Kasumi-1 (cell line): ENCODE data around the gene AKAP12.

Experiments used
- DNase-seq, 2 experiments: peaks; one replicate each; lab custom pipeline; 2025; lab: John Stamatoyannopoulos, UW

Gene AKAP12

GRCh38 chr6:151239603-151240035, at the start of gene AKAP12:
TSS of gene AKAP12 (plus strand) at chr6:151239967. CDS start at chr6:151240563, 596 bp downstream.
- DNase-seq: no peak

GRCh38 chr6:151191527-151191926, 48.2 kb upstream of the AKAP12 start:
- no peak for DNase-seq

- no peak for DNase-seq
Measured at GRCh38 chr6:151196555-151196954, 43.2 kb upstream of the AKAP12 start.

- DNase-seq: no peak
Measured at GRCh38 chr6:151197556-151197955, 42.2 kb upstream of the AKAP12 start.

GRCh38 chr6:151199991-151200390, 39.8 kb upstream of the AKAP12 start:
- DNase-seq: no peak

- DNase-seq: no peak
Measured at GRCh38 chr6:151205721-151206600, 33.8 kb upstream of the AKAP12 start.

GRCh38 chr6:151207674-151208073, 32.1 kb upstream of the AKAP12 start:
- DNase-seq: no peak

GRCh38 chr6:151209071-151209831, 30.5 kb upstream of the AKAP12 start:
- DNase-seq: no peak

- no peak for DNase-seq
Measured at GRCh38 chr6:151211075-151211474, 28.7 kb upstream of the AKAP12 start.

- DNase-seq: no peak
Measured at GRCh38 chr6:151213352-151213751, 26.4 kb upstream of the AKAP12 start.

- no peak for DNase-seq
Measured at GRCh38 chr6:151215999-151216398, 23.8 kb upstream of the AKAP12 start.

GRCh38 chr6:151216804-151217203, 23.0 kb upstream of the AKAP12 start:
- no peak for DNase-seq

GRCh38 chr6:151219192-151219591, 20.6 kb upstream of the AKAP12 start:
- DNase-seq: no peak

- no peak for DNase-seq
Measured at GRCh38 chr6:151224076-151224475, 15.7 kb upstream of the AKAP12 start.

GRCh38 chr6:151225919-151226318, 13.8 kb upstream of the AKAP12 start:
- DNase-seq: no peak

GRCh38 chr6:151228788-151229400, 10.9 kb upstream of the AKAP12 start:
- DNase-seq: no peak

- DNase-seq: no peak
Measured at GRCh38 chr6:151229401-151230276, 10.1 kb upstream of the AKAP12 start.

- DNase-seq: no peak
Measured at GRCh38 chr6:151230277-151230577, 9.5 kb upstream of the AKAP12 start.

- no peak for DNase-seq
Measured at GRCh38 chr6:151232899-151233298, 6.9 kb upstream of the AKAP12 start.

- DNase-seq: no peak
Measured at GRCh38 chr6:151233731-151234130, 6.0 kb upstream of the AKAP12 start.

- DNase-seq: no peak
Measured at GRCh38 chr6:151236668-151237401, 2.9 kb upstream of the AKAP12 start.
